A673 (cell line): ENCODE results near the gene TESK2.

ENCODE experiments used
- EZH2 ChIP-seq: fragments of 200-600 bp; sonication (generic); IDR thresholded peaks from 2 replicates; pipeline ENCODE4 v1.6.1; 2017; ENCODE audit warnings: borderline replicate concordance, low read depth, mild to moderate bottlenecking, mixed read lengths, antibody characterized with exemption, low read length; ENCODE audit not compliant: poor library complexity, severe bottlenecking
- TF ChIP-seq, protein P1 (sequence below): fragments of 300-800, 200-600 bp; sonication (generic); conservative IDR thresholded peaks from 2 replicates; pipeline ENCODE4 v1.5.1; 2017; ENCODE audit warnings: low read depth, mild to moderate bottlenecking, antibody characterized with exemption, low read length, moderate library complexity, mixed read lengths

DNA sequence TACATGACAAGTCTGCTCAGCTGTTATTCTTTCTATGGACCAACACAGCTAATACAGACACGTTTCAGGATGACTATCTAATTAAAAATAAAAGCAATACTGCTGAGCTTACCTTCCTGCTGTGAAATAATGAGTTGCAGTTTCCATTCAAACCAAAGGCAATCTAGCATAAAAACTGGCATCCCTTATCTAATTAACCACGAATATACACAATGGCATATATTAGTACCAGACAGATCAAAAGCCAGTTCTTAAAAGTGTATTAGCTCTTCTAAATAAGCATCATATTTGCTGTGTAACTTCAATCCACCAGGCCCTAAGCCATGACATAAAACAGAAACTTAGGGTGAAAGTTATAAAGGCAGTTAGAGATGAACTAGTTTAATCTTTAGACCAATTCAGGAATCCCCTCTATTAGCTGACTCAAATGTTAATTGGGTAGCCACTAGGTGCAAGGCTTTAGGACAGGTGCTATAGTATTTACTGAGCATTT is 20.6 kb downstream of the TESK2 start:
- TF ChIP-seq, protein P1, sequence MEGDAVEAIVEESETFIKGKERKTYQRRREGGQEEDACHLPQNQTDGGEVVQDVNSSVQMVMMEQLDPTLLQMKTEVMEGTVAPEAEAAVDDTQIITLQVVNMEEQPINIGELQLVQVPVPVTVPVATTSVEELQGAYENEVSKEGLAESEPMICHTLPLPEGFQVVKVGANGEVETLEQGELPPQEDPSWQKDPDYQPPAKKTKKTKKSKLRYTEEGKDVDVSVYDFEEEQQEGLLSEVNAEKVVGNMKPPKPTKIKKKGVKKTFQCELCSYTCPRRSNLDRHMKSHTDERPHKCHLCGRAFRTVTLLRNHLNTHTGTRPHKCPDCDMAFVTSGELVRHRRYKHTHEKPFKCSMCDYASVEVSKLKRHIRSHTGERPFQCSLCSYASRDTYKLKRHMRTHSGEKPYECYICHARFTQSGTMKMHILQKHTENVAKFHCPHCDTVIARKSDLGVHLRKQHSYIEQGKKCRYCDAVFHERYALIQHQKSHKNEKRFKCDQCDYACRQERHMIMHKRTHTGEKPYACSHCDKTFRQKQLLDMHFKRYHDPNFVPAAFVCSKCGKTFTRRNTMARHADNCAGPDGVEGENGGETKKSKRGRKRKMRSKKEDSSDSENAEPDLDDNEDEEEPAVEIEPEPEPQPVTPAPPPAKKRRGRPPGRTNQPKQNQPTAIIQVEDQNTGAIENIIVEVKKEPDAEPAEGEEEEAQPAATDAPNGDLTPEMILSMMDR: no peak
- TF ChIP-seq EZH2: no peak
